Measurements from ENCODE around the gene IBTK. TPM values are rescaled to one million over a fixed set of nuclear protein-coding genes. Genes with fewer than 3 reads are reported as not detected.
A peak's percentile ranks its signal among the peaks of the same experiment; 100 is the strongest.

IBTK gene
- total RNA-seq, 2 donors from 2014 or later: 24.8 TPM

DNA sequence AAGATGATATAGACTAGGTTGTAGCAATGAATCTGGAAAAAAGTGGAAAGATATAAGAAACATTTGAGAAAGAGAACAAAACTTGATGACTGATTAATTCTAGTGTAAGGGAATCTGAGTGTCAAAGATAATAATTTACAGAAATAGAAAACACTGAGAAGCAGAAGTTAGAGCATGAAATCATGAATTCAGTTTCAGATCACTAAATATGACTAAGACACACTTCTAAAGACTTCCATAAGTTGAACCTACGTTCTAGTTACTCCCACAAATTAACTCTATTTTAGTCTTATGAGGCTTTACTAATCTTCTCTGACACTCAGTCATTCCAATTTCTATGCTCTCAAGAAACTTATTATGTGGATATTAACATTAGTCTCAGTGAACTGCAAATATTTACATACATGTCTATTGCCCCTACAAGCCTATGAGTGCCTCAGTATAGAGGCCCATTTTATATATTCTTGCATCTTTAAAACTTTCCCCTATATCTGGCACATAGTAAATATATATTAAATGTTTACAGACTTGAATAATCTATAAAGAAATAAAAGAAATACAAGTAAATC, 30.4 kb downstream of the IBTK start:
- TF ChIP-seq, protein P1, sequence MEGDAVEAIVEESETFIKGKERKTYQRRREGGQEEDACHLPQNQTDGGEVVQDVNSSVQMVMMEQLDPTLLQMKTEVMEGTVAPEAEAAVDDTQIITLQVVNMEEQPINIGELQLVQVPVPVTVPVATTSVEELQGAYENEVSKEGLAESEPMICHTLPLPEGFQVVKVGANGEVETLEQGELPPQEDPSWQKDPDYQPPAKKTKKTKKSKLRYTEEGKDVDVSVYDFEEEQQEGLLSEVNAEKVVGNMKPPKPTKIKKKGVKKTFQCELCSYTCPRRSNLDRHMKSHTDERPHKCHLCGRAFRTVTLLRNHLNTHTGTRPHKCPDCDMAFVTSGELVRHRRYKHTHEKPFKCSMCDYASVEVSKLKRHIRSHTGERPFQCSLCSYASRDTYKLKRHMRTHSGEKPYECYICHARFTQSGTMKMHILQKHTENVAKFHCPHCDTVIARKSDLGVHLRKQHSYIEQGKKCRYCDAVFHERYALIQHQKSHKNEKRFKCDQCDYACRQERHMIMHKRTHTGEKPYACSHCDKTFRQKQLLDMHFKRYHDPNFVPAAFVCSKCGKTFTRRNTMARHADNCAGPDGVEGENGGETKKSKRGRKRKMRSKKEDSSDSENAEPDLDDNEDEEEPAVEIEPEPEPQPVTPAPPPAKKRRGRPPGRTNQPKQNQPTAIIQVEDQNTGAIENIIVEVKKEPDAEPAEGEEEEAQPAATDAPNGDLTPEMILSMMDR (IDR thresholded peaks at IDR 0.05): no peak
- Histone ChIP-seq H3K4me3 (no peak overlapping the region), H3K9me3 (no peaks in the 10 kb centered on the region), H3K27me3 (no peaks in the 10 kb centered on the region), H3K4me1 (no peaks in the 10 kb centered on the region), H3K36me3 (peaks cover 85% of the 10 kb centered on the region), H3K27ac (no peak overlapping the region)
- no peak for DNase-seq (ENCODE audit: low spot score)

DNA sequence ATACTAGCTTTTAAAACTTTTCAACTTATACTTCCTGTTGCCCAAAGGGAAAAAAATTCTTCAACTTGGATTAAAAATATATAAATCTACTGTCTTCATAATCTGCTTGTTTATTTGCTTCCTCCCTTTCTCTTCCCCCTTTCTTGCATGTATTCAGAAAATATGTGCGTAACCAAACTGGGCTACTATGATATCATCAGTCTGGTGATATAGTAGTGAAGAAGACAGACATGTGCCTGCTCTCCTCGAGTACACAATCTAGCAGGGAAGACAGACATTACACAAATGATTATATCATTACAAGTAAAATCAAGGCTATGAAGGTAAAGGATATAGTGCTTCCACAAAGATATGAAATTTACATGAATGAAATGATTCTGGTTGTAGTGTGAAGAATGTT, 31.0 kb downstream of the IBTK start:
- TF ChIP-seq, protein P1 (IDR thresholded peaks at IDR 0.05): no peak
- Histone ChIP-seq H3K36me3 (peaks cover 80% of the 10 kb centered on the region), H3K9me3 (no peaks in the 10 kb centered on the region), H3K4me3 (no peak overlapping the region), H3K27ac (no peak overlapping the region), H3K27me3 (no peaks in the 10 kb centered on the region), H3K4me1 (no peaks in the 10 kb centered on the region)
- no peak for DNase-seq (ENCODE audit: low spot score)

DNA sequence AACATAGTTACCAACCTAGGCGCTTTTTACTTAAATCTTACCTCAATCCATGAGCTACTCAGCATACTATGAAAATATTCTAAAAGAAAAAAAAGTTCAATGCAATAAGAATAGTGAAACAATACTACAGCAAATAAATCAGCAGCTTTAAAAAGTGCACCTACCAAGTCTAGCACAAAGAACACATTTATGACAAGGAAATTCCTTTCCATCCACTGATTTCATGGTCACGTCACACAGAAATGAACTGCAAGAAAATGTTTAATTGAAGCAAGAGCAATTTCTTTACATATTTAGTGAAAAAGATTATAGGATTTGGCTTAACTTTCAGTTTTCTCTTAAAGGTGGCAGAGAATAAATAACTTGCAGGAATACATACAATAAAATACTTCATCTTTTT, 36.2 kb downstream of the IBTK start:
- TF ChIP-seq, protein P1 (IDR thresholded peaks at IDR 0.05): no peak
- no peak for DNase-seq (ENCODE audit: low spot score)
- H3K27ac ChIP-seq: no peak overlapping the region
- peaks cover 53% of the 10 kb centered on the region for H3K36me3 ChIP-seq
- no peaks in the 10 kb centered on the region for H3K27me3 ChIP-seq
- no peaks in the 10 kb centered on the region for H3K9me3 ChIP-seq
- no peak overlapping the region for H3K4me3 ChIP-seq
- H3K4me1 ChIP-seq: peaks cover 0 to 1% of the 10 kb centered on the region in 2 donors

DNA sequence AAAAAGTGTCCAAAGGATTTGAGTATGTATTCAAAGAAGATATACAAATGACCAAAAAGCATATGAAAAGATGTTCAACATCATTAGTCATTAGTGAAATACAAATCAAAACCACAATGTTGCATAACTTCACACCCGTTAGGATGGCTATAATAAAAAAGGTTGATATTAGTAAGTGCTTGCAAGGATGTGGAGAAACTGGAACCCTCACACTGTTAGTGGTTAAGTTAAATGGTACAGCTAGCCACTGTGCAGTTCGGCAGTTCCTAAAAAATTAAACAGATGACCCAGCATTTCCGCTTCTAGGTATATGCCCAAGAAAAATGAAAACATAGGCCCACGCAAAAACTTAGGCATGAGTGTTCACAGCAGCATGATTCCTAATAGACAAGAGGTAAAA, 38.6 kb downstream of the IBTK start:
- peaks cover 0 to 14% of the 10 kb centered on the region in 2 donors for H3K4me1 ChIP-seq
- H3K27me3 ChIP-seq: no peaks in the 10 kb centered on the region
- no peak overlapping the region for H3K4me3 ChIP-seq
- peaks cover 36% of the 10 kb centered on the region for H3K36me3 ChIP-seq
- H3K27ac ChIP-seq: no peak overlapping the region
- DNase-seq (ENCODE audit: low spot score): no peak
- TF ChIP-seq, protein P1 (IDR thresholded peaks at IDR 0.05): no peak
- no peaks in the 10 kb centered on the region for H3K9me3 ChIP-seq

DNA sequence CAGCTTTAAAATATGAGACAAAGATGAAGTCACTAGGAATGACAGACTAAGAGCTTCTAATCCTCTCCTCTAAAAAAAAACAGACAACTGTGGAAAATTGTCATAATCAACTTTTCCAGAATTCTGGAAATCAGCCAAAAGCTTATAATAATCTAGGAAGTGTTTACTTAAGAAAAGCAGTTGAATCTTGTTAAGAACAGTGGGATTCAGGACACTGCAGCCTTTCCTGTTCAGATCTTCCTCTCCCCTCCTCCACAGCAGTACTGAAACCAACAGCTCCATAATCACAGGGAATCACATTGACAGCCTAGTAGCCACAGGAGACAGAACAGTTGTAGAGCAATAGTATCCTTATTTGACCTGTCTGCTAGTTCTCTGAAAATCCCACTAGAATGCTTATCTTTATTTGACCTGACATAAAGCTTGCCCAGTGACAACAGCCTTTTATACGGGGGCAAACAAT, 41.6 kb downstream of the IBTK start:
- Histone ChIP-seq H3K27ac (peak overlapping the region in 1 of 2 donors; percentile 38), H3K36me3 (peaks cover 58% of the 10 kb centered on the region), H3K9me3 (no peaks in the 10 kb centered on the region), H3K4me3 (no peak overlapping the region), H3K27me3 (no peaks in the 10 kb centered on the region), H3K4me1 (peaks cover 0 to 14% of the 10 kb centered on the region in 2 donors)
- TF ChIP-seq, protein P1 (IDR thresholded peaks at IDR 0.05): no peak
- no peak for DNase-seq (ENCODE audit: low spot score)

DNA sequence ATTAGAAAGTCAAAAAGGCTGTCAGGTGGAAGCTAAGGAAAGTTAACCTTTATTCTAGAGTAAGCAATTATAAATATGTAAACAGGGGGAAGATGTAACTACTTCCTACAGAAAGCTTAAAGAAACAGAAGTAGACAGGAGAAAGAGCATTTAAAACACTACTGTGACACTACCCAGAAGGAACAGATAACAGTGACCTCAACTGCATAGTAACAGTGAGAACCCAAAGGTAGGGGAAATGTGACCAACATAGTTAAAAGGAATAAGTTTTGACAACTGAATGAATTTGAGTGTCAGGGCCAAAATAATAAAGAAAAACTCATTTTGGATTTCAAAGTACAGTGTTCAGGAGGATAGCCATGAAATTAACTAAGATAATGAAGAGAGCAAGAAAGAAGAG, 43.5 kb downstream of the IBTK start:
- Histone ChIP-seq H3K27ac (no peak overlapping the region), H3K4me3 (no peak overlapping the region), H3K9me3 (no peaks in the 10 kb centered on the region), H3K27me3 (no peaks in the 10 kb centered on the region), H3K36me3 (peaks cover 66% of the 10 kb centered on the region), H3K4me1 (peaks cover 0 to 14% of the 10 kb centered on the region in 2 donors)
- TF ChIP-seq, protein P1 (IDR thresholded peaks at IDR 0.05): no peak
- no peak for DNase-seq (ENCODE audit: low spot score)

All from right atrium auricular region (tissue), 2 donors.